ENCODE measurements around the gene CCDC12. TPM values are rescaled to one million over a fixed set of nuclear protein-coding genes. Genes with fewer than 3 reads are reported as not detected.

Gene CCDC12
- total and polyA plus RNA-seq, 8 donors, result 34.7 to 57.9 (median 46.1) TPM

DNA sequence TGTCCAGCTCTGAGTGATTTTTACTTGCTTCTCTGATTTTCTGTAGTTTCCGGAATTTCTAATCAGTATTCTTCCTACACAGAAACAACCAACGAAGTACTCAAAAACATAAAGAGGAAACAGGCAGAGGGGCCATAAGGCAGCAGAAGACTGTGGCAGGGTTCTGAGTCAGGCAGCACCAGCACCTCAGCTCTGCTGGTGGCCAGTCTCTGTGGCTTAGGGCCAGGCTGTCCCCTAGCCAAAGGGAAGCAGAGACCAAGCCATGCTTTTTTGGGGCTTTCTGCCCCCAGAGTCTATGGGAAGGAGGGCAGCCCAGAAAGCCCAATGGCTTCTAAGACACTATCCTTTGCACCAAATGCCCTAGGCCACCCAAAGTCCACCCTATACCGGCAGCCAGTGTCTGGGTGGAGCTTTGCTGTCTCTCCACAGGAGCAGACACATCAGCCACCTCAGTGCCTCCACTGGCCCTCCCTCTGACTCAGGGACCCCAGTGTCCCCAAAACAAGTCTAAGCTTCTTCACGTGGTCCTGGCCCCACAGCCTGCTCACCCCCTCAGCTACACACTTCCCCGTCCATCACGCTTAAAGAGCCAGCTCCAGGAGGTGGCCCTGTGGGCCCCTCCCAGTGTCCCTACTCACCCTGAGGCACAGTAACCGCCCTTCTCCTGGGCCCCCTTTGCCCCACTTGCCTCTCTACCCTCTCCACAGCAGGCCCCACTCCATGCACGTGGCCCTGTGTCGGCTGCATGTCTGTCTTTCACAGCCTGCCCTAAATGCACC is 46.2 kb downstream of the CCDC12 start:
- Histone ChIP-seq H3K4me1 (peaks cover 72 to 99% of the 10 kb centered on the region in 2 donors), H3K36me3 (peaks cover 0 to 10% of the 10 kb centered on the region in 2 donors), H3K27ac (peak overlapping the region; percentile 79 to 92), H3K27me3 (no peaks in the 10 kb centered on the region), H3K4me3 (no peak overlapping the region), H3K9me3 (no peaks in the 10 kb centered on the region)
- intact Hi-C loops (cut with DNase I), result no loop called here
- DNase-seq (peak in 1 of 4 donors; percentile 50), ATAC-seq (peak; percentile 5)
- TF ChIP-seq, protein P1, sequence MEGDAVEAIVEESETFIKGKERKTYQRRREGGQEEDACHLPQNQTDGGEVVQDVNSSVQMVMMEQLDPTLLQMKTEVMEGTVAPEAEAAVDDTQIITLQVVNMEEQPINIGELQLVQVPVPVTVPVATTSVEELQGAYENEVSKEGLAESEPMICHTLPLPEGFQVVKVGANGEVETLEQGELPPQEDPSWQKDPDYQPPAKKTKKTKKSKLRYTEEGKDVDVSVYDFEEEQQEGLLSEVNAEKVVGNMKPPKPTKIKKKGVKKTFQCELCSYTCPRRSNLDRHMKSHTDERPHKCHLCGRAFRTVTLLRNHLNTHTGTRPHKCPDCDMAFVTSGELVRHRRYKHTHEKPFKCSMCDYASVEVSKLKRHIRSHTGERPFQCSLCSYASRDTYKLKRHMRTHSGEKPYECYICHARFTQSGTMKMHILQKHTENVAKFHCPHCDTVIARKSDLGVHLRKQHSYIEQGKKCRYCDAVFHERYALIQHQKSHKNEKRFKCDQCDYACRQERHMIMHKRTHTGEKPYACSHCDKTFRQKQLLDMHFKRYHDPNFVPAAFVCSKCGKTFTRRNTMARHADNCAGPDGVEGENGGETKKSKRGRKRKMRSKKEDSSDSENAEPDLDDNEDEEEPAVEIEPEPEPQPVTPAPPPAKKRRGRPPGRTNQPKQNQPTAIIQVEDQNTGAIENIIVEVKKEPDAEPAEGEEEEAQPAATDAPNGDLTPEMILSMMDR (IDR thresholded peaks at IDR 0.05), result no peak

DNA sequence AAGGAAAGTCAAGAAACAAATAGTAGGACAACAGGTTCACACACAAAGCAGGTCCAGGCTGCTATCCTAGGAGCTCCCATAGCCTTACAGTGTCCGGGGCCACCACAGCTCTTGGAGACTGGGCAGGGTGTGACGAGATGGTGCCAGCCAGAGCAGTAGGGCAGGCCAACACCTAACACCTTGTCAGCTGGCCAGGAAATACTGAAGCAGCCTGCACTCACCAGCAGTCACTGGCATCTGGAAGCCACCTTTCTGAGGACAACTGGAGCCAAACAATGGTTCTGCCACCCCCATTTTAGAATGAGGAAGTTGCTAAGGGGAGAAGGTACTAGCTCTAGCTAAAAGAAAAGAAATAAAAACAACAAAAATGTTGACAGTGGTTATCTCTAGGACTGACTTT is 47.2 kb downstream of the CCDC12 start:
- ATAC-seq (peak; percentile 34), DNase-seq (peak in 1 of 4 donors; percentile 69)
- no peak overlapping the region for H3K4me3 ChIP-seq
- no peaks in the 10 kb centered on the region for H3K9me3 ChIP-seq
- H3K27me3 ChIP-seq, result no peaks in the 10 kb centered on the region
- peaks cover 63 to 94% of the 10 kb centered on the region in 2 donors for H3K4me1 ChIP-seq
- peak overlapping the region; percentile 79 to 92 for H3K27ac ChIP-seq
- peaks cover 0 to 21% of the 10 kb centered on the region in 2 donors for H3K36me3 ChIP-seq
- intact Hi-C loops (cut with DNase I), result loop anchor here in 1 of 2 donors (5.0 kb wide), 1 partner anchor 68 kb away; no protein-coding TSS in a partner anchor
- TF ChIP-seq, protein P1 (IDR thresholded peaks at IDR 0.05), result no peak

DNA sequence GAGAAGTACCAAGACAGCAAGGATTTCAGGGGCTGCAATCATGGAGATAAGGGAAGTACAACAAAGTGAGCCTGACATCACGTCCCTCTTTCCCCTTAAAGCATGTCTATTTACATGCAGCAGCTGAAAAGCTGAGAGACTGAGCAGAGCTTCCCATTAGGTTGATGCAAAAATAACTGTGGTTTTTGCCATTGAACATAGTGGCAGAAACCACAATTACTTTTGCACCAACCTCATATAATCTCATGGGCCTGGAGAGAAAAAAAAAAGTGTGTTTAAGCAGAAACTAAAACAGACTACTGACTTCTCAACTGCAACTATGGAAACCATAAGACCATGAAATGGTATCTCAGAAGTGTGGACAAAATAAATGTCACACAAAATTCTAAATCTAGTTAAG is 48.3 kb downstream of the CCDC12 start:
- TF ChIP-seq, protein P1 (IDR thresholded peaks at IDR 0.05), result no peak
- Histone ChIP-seq H3K4me3 (no peak overlapping the region), H3K9me3 (no peaks in the 10 kb centered on the region), H3K27me3 (no peaks in the 10 kb centered on the region), H3K4me1 (peaks cover 52 to 90% of the 10 kb centered on the region in 2 donors), H3K27ac (peak overlapping the region in 1 of 2 donors; percentile 84), H3K36me3 (peaks cover 0 to 31% of the 10 kb centered on the region in 2 donors)
- ATAC-seq (no peak), DNase-seq (no peak)
- intact Hi-C loops (cut with DNase I), result loop anchor here in 1 of 2 donors (5.0 kb wide), 1 partner anchor 69 kb away; no protein-coding TSS in a partner anchor

DNA sequence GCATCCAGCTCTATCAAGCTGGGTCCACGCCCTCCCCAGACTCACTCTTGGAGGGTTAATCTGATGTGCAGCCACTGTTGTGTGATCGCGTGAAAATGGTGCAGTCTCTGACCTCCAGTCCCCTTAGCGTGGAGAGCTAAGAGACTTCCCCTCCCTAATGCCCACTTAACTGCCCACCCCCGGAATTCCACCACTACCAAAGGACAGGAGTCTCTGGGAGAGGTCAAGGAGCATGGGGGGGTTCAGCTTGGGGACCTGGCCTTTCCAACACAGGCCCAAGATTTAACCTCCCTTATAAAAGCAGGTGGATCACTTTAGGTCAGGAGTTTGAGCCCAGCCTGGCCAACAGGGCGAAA is 48.8 kb downstream of the CCDC12 start:
- TF ChIP-seq, protein P1 (IDR thresholded peaks at IDR 0.05), result no peak
- Histone ChIP-seq H3K27ac (peak overlapping the region; percentile 37 to 84), H3K4me3 (no peak overlapping the region), H3K27me3 (no peaks in the 10 kb centered on the region), H3K4me1 (peaks cover 46 to 84% of the 10 kb centered on the region in 2 donors), H3K36me3 (peaks cover 0 to 37% of the 10 kb centered on the region in 2 donors), H3K9me3 (no peaks in the 10 kb centered on the region)
- intact Hi-C loops (cut with DNase I), result loop anchor here in 1 of 2 donors (5.0 kb wide), 1 partner anchor 70 kb away; no protein-coding TSS in a partner anchor
- ATAC-seq (no peak), DNase-seq (no peak)
